ENCODE data around the gene EIF4ENIF1. TPM values are rescaled to one million over a fixed set of nuclear protein-coding genes. Genes with fewer than 3 reads are reported as not detected.

The EIF4ENIF1 gene, protein sequence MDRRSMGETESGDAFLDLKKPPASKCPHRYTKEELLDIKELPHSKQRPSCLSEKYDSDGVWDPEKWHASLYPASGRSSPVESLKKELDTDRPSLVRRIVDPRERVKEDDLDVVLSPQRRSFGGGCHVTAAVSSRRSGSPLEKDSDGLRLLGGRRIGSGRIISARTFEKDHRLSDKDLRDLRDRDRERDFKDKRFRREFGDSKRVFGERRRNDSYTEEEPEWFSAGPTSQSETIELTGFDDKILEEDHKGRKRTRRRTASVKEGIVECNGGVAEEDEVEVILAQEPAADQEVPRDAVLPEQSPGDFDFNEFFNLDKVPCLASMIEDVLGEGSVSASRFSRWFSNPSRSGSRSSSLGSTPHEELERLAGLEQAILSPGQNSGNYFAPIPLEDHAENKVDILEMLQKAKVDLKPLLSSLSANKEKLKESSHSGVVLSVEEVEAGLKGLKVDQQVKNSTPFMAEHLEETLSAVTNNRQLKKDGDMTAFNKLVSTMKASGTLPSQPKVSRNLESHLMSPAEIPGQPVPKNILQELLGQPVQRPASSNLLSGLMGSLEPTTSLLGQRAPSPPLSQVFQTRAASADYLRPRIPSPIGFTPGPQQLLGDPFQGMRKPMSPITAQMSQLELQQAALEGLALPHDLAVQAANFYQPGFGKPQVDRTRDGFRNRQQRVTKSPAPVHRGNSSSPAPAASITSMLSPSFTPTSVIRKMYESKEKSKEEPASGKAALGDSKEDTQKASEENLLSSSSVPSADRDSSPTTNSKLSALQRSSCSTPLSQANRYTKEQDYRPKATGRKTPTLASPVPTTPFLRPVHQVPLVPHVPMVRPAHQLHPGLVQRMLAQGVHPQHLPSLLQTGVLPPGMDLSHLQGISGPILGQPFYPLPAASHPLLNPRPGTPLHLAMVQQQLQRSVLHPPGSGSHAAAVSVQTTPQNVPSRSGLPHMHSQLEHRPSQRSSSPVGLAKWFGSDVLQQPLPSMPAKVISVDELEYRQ
- 15.3 TPM for polyA plus RNA-seq (2013, experiment 1 of 2)
- polyA plus RNA-seq (2013, experiment 2 of 2) = 15.2 TPM

DNA sequence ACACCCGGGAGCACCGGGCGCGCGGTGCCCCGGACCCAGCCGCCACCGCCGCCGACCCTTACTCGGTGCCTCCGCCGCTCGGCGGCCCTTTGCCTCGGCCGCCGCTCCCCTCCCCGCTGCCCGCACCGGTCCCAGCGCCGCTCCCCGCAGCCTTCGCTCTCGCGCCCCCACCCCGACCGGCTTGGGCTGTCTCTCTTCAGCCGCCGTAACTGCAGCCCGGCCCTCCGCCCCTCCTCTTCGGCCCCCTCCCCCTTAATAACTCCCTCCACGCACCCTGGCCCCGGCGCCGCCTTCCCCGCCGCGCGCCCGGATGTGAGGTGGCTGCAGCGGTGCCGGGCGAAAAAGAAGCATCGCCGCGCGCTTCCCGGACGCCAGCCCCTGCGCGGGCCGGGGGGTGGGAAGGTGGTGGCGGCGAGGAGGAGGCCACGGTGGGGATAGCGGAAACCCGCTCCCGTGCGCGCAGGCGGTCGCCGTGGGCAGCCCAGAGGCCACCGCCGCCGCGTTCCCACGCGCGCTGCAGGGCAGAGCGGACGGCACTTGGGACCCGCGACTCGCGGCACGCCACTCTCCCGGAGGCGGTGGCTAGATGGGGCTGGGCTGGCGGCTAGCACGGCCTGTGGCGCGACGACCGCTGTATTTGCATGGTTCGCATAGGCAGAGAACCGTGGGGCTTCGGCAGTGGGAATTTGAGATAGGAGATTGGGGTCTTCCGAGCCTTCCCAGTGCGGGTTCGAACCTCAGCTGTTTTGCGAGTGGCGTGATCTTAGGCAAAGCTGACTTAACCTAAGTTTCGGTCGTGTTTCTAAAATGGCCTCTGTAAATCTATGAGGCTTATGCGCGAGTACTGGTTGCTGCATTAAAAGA, at the start of gene EIF4ENIF1:
EIF4ENIF1 (minus strand) TSS at position 211 of the 864 bp plus-strand sequence. CDS start 1,124 bp downstream, outside the sequence.
- Histone ChIP-seq H3K27me3 (ENCODE audit: control insufficient read depth in 1 of 2, insufficient read depth in 1 of 2, low read length in 2 of 2) (no peaks in the 10 kb centered on the region), H3K27ac (ENCODE audit: low read length, poor library complexity, severe bottlenecking) (peak within 1 kb of the TSS; percentile 96), H3K4me3 (ENCODE audit: insufficient read depth in 1 of 2, low read depth in 1 of 2, low read length in 2 of 2) (peak within 1 kb of the TSS; percentile 97 to 98), H2BK12ac (ENCODE audit: low read length in 2 of 2) (peak within 1 kb of the TSS; percentile 56 to 98), H4K8ac (ENCODE audit: low read length) (peak within 1 kb of the TSS; percentile 90), H4K91ac (ENCODE audit: low read length) (peak within 1 kb of the TSS; percentile 99), H3K23ac (ENCODE audit: low read length in 2 of 2) (peak within 1 kb of the TSS; percentile 49 to 66), H2AFZ (ENCODE audit: low read depth, low read length) (peak within 1 kb of the TSS; percentile 95), H2BK120ac (ENCODE audit: low read depth, low read length) (peak within 1 kb of the TSS; percentile 92), H3K4ac (ENCODE audit: low read depth in 1 of 2, low read length in 2 of 2) (peak within 1 kb of the TSS; percentile 82 to 98), H2BK15ac (ENCODE audit: low read depth, poor library complexity, severe bottlenecking) (peak within 1 kb of the TSS; percentile 98), H3K36me3 (ENCODE audit: control insufficient read depth in 1 of 2, insufficient read depth in 2 of 2, low read depth in 1 of 2, low read length in 2 of 2) (peaks cover 17 to 27% of the 10 kb centered on the region in 2 experiments), H3K14ac (ENCODE audit: low read length in 2 of 2) (peak within 1 kb of the TSS in 1 of 2 experiments; percentile 96), H3K9me3 (ENCODE audit: control insufficient read depth, low read length) (no peaks in the 10 kb centered on the region), H3K9ac (ENCODE audit: low read length) (peak within 1 kb of the TSS; percentile 92), H3K18ac (ENCODE audit: low read depth in 1 of 2, low read length in 2 of 2) (peak within 1 kb of the TSS; percentile 86 to 92), H3K79me1 (replicated peaks; ENCODE audit: low read length, poor library complexity, severe bottlenecking) (peaks cover 11% of the 10 kb centered on the region), H3K4me2 (ENCODE audit: low read length, poor library complexity, severe bottlenecking) (peak within 1 kb of the TSS; percentile 96), H2AK5ac (ENCODE audit: low read length, severe bottlenecking) (no peak within 1 kb of the TSS), H3K4me1 (ENCODE audit: control insufficient read depth, insufficient read depth, low read depth, low read length) (peaks cover 5% of the 10 kb centered on the region), H2BK5ac (ENCODE audit: low read depth, low read length, poor library complexity, severe bottlenecking) (peak within 1 kb of the TSS; percentile 100)
- DNase-seq = peak; percentile 87
- under 1% methylated on average over 89 of the region's 100 CpGs for WGBS

DNA sequence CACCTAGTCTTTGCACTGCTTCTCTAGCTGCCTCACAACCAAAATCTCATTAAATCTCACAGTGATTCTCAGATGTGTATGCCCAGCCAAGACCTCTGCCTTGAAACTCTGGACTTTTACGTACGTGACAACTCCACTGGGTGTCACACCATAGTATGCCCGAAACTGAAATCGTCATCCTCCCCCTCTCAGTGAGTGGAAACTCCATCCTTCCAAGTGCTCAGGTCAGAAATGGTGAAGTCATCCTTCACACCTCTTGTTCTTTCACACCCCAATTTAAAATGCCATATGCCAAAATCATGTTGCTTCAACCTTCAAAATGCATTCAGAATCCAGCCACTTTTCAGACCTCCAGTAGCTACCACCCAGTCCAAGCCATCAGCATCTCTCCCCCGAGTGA, 49.2 kb upstream of the EIF4ENIF1 start:
- no peak overlapping the region for H4K91ac ChIP-seq (ENCODE audit: low read length)
- peaks cover 2% of the 10 kb centered on the region for H3K4me1 ChIP-seq (ENCODE audit: control insufficient read depth, insufficient read depth, low read depth, low read length)
- DNase-seq = no peak
- no peaks in the 10 kb centered on the region for H3K27me3 ChIP-seq (ENCODE audit: control insufficient read depth in 1 of 2, insufficient read depth in 1 of 2, low read length in 2 of 2)
- H2AFZ ChIP-seq (ENCODE audit: low read depth, low read length) = no peak overlapping the region
- no peak overlapping the region for H2AK5ac ChIP-seq (ENCODE audit: low read length, severe bottlenecking)
- no peak overlapping the region for H3K27ac ChIP-seq (ENCODE audit: low read length, poor library complexity, severe bottlenecking)
- no peak overlapping the region for H3K4me2 ChIP-seq (ENCODE audit: low read length, poor library complexity, severe bottlenecking)
- no peak overlapping the region for H2BK15ac ChIP-seq (ENCODE audit: low read depth, poor library complexity, severe bottlenecking)
- no peak overlapping the region for H3K4me3 ChIP-seq (ENCODE audit: insufficient read depth in 1 of 2, low read depth in 1 of 2, low read length in 2 of 2)
- no peak overlapping the region for H2BK5ac ChIP-seq (ENCODE audit: low read depth, low read length, poor library complexity, severe bottlenecking)
- no peak overlapping the region for H3K9ac ChIP-seq (ENCODE audit: low read length)
- H3K23ac ChIP-seq (ENCODE audit: low read length in 2 of 2) = no peak overlapping the region
- H3K14ac ChIP-seq (ENCODE audit: low read length in 2 of 2) = no peak overlapping the region
- 94% methylated on average over 5 of the region's 5 CpGs for WGBS
- H4K8ac ChIP-seq (ENCODE audit: low read length) = no peak overlapping the region
- no peak overlapping the region for H2BK12ac ChIP-seq (ENCODE audit: low read length in 2 of 2)
- H3K79me1 ChIP-seq (replicated peaks; ENCODE audit: low read length, poor library complexity, severe bottlenecking) = no peaks in the 10 kb centered on the region
- peaks cover 0 to 5% of the 10 kb centered on the region in 2 experiments for H3K36me3 ChIP-seq (ENCODE audit: control insufficient read depth in 1 of 2, insufficient read depth in 2 of 2, low read depth in 1 of 2, low read length in 2 of 2)
- H3K4ac ChIP-seq (ENCODE audit: low read depth in 1 of 2, low read length in 2 of 2) = no peak overlapping the region
- no peaks in the 10 kb centered on the region for H3K9me3 ChIP-seq (ENCODE audit: control insufficient read depth, low read length)
- no peak overlapping the region for H3K18ac ChIP-seq (ENCODE audit: low read depth in 1 of 2, low read length in 2 of 2)
- H2BK120ac ChIP-seq (ENCODE audit: low read depth, low read length) = no peak overlapping the region

DNA sequence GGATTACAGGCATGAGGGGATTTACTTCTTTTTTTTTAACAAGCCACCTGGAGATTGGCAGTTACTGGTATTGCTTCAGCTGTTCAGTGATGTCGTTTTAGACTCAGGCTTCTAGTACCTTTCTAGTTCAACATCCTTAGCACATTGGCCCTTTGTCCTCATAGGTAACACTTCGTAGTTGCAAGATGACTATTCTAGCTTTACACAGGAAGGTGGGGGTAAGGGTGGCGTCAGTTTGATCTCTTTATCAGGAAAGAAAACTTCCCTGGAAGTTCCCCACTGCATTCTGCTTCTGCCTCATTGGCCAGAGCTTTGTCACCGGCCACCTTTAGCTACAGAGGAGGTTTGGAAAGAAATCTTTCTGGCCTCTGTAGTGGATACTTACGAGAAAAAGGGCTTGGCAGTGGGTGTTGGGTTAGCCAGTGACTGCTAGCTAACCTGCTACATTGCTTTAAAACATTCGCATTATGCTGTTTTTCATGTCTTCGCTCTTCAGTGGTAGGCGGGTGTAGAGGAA, 47.4 kb upstream of the EIF4ENIF1 start:
- WGBS = 94% methylated on average over 7 of the region's 8 CpGs
- Histone ChIP-seq H3K4me3 (ENCODE audit: insufficient read depth in 1 of 2, low read depth in 1 of 2, low read length in 2 of 2) (no peak overlapping the region), H4K91ac (ENCODE audit: low read length) (no peak overlapping the region), H2AFZ (ENCODE audit: low read depth, low read length) (no peak overlapping the region), H2BK15ac (ENCODE audit: low read depth, poor library complexity, severe bottlenecking) (no peak overlapping the region), H3K27me3 (ENCODE audit: control insufficient read depth in 1 of 2, insufficient read depth in 1 of 2, low read length in 2 of 2) (no peaks in the 10 kb centered on the region), H3K9ac (ENCODE audit: low read length) (no peak overlapping the region), H3K9me3 (ENCODE audit: control insufficient read depth, low read length) (no peaks in the 10 kb centered on the region), H3K27ac (ENCODE audit: low read length, poor library complexity, severe bottlenecking) (no peak overlapping the region), H3K4me2 (ENCODE audit: low read length, poor library complexity, severe bottlenecking) (no peak overlapping the region), H3K14ac (ENCODE audit: low read length in 2 of 2) (no peak overlapping the region), H3K36me3 (ENCODE audit: control insufficient read depth in 1 of 2, insufficient read depth in 2 of 2, low read depth in 1 of 2, low read length in 2 of 2) (peaks cover 0 to 5% of the 10 kb centered on the region in 2 experiments), H3K23ac (ENCODE audit: low read length in 2 of 2) (no peak overlapping the region), H3K4me1 (ENCODE audit: control insufficient read depth, insufficient read depth, low read depth, low read length) (no peaks in the 10 kb centered on the region), H4K8ac (ENCODE audit: low read length) (no peak overlapping the region), H2BK12ac (ENCODE audit: low read length in 2 of 2) (no peak overlapping the region), H2AK5ac (ENCODE audit: low read length, severe bottlenecking) (no peak overlapping the region), H3K4ac (ENCODE audit: low read depth in 1 of 2, low read length in 2 of 2) (no peak overlapping the region), H2BK5ac (ENCODE audit: low read depth, low read length, poor library complexity, severe bottlenecking) (no peak overlapping the region), H2BK120ac (ENCODE audit: low read depth, low read length) (no peak overlapping the region), H3K79me1 (replicated peaks; ENCODE audit: low read length, poor library complexity, severe bottlenecking) (peaks cover 4% of the 10 kb centered on the region), H3K18ac (ENCODE audit: low read depth in 1 of 2, low read length in 2 of 2) (no peak overlapping the region)
- DNase-seq = no peak
